Measurements from ENCODE around the gene RFC2. TPM values are rescaled to one million over a fixed set of nuclear protein-coding genes. Genes with fewer than 3 reads are reported as not detected.
A peak's percentile ranks its signal among the peaks of the same experiment; 100 is the strongest.

RFC2 gene
- total RNA-seq, 2 experiments from 2014 or later, result 77.4 to 79.2 TPM

- H3K4me2 ChIP-seq (ENCODE audit: low read length), result no peak overlapping the region
- H3K36me3 ChIP-seq (ENCODE audit: insufficient read depth, low read length), result peaks cover 98% of the 10 kb centered on the region
- intact Hi-C loops (cut with micrococcal nuclease; ENCODE audit: unreplicated experiment), result no loop called here
- peaks cover 40% of the 10 kb centered on the region for H3K4me1 ChIP-seq (ENCODE audit: insufficient read depth, low read length, poor library complexity, severe bottlenecking)
- H4K20me1 ChIP-seq (ENCODE audit: insufficient read depth, low read length), result 0 out of 2 replicates have a peak, but pooled peaks cover 7% of the 10 kb centered on the region
- H3K4me3 ChIP-seq (ENCODE audit: low read depth, low read length, poor library complexity, severe bottlenecking), result no peak overlapping the region
- ChIA-PET POLR2A (interaction anchor here (0.6 to 0.7 kb wide), 2 partner anchors 20 to 168 kb away, joined by 4 to 6 read pairs; no protein-coding TSS in a partner anchor), CTCF (ENCODE audit: unreplicated experiment) (no interaction called here)
- no peak for DNase-seq (ENCODE audit: low spot score)
- H3K9me3 ChIP-seq (ENCODE audit: low read length), result no peaks in the 10 kb centered on the region
- no peak overlapping the region for H2AFZ ChIP-seq (ENCODE audit: low read length)
- peak overlapping the region; percentile 47 for H3K27ac ChIP-seq (ENCODE audit: low read depth, low read length, poor library complexity, severe bottlenecking)
- no peak for TF ChIP-seq CTCF (conservative IDR thresholded peaks at IDR 0.05; ENCODE audit: low read length)
- TF ChIP-seq EZH2phosphoT487 (IDR thresholded peaks at IDR 0.05; ENCODE audit: borderline replicate concordance, low read depth, low read length), result no peak
- no peaks in the 10 kb centered on the region for H3K9me2 ChIP-seq (ENCODE audit: insufficient read depth, low read length)
- H3K79me2 ChIP-seq (ENCODE audit: insufficient read depth, low read depth, low read length), result no peaks in the 10 kb centered on the region
- BruUV-seq (replicated peaks), result no TSS peak
Measured at GRCh38 chr7:74233655-74234285, 20.4 kb downstream of the RFC2 start.

GRCh38 chr7:74231232-74231590 is 23.0 kb downstream of the RFC2 start:
- POLR2A ChIA-PET, result interaction anchor here (0.9 to 1.1 kb wide), 2 partner anchors 14 to 21 kb away, joined by 3 to 7 read pairs; no protein-coding TSS in a partner anchor
- Histone ChIP-seq H3K4me2 (ENCODE audit: low read length) (no peak overlapping the region), H3K4me3 (ENCODE audit: low read depth, low read length, poor library complexity, severe bottlenecking) (no peak overlapping the region), H3K9me2 (ENCODE audit: insufficient read depth, low read length) (no peaks in the 10 kb centered on the region), H2AFZ (ENCODE audit: low read length) (no peak overlapping the region), H3K9me3 (ENCODE audit: low read length) (no peaks in the 10 kb centered on the region), H4K20me1 (ENCODE audit: insufficient read depth, low read length) (0 out of 2 replicates have a peak, but pooled peaks cover 7% of the 10 kb centered on the region), H3K27ac (ENCODE audit: low read depth, low read length, poor library complexity, severe bottlenecking) (peak overlapping the region; percentile 48), H3K79me2 (ENCODE audit: insufficient read depth, low read depth, low read length) (no peaks in the 10 kb centered on the region), H3K4me1 (ENCODE audit: insufficient read depth, low read length, poor library complexity, severe bottlenecking) (peaks cover 40% of the 10 kb centered on the region), H3K36me3 (ENCODE audit: insufficient read depth, low read length) (peaks cover 92% of the 10 kb centered on the region)
- BruUV-seq (replicated peaks), result no TSS peak
- CTCF ChIA-PET (ENCODE audit: unreplicated experiment), result interaction anchor here (0.9 kb wide), 1 partner anchor 170 kb away, joined by 3 read pairs; no protein-coding TSS in a partner anchor
- TF ChIP-seq CTCF (conservative IDR thresholded peaks at IDR 0.05; ENCODE audit: low read length) (no peak), EZH2phosphoT487 (IDR thresholded peaks at IDR 0.05; ENCODE audit: borderline replicate concordance, low read depth, low read length) (no peak)
- intact Hi-C loops (cut with micrococcal nuclease; ENCODE audit: unreplicated experiment), result no loop called here
- peak; percentile 45 for DNase-seq (ENCODE audit: low spot score)

All from OCI-LY7 (cell line).